Endothelial cell of umbilical vein (primary cell): ENCODE data around the gene B3GALNT1.

ENCODE experiments used
- CTCF ChIP-seq, 2 donors: IDR thresholded peaks; 1 replicate in 1 of 2; 2 replicates in 1 of 2; pipeline ENCODE4 v1.5.1; 2011; ENCODE audit warnings: low read length in 2 of 2, mild to moderate bottlenecking in 2 of 2, moderate library complexity in 2 of 2, control low read depth in 1 of 2, inconsistent platforms in 1 of 2, low read depth in 1 of 2; ENCODE audit not compliant: insufficient read depth in 1 of 2; ENCODE audit errors: extremely low read depth in 1 of 2
- EZH2 ChIP-seq: IDR thresholded peaks from 2 replicates; pipeline ENCODE4 v1.6.1; 2012; ENCODE audit warnings: borderline replicate concordance, low read depth, mild to moderate bottlenecking, moderate library complexity, low read length, inconsistent platforms; ENCODE audit not compliant: severe bottlenecking
- MYC ChIP-seq: IDR thresholded peaks from one replicate; pipeline ENCODE4 v1.6.1; 2011; ENCODE audit warnings: mild to moderate bottlenecking, low read depth, low read length
- POLR2A ChIP-seq: IDR thresholded peaks from 2 replicates; pipeline ENCODE4 v1.6.1; 2012; ENCODE audit warnings: low read depth, mild to moderate bottlenecking, control low read depth, low read length

- TF ChIP-seq MYC, result no peak
- no peak for TF ChIP-seq CTCF (IDR thresholded peaks at IDR 0.05; ENCODE audit: extremely low read depth in 1 of 2, insufficient read depth in 1 of 2, low read depth in 1 of 2, low read length in 2 of 2)
- no peak for TF ChIP-seq EZH2
- TF ChIP-seq POLR2A, result no peak
Observed at GRCh38 chr3:161103776-161104385, 1.3 kb downstream of the B3GALNT1 start.
